ENCODE results near the gene TMEM60. TPM values are rescaled to one million over a fixed set of nuclear protein-coding genes. Genes with fewer than 3 reads are reported as not detected.

Gene TMEM60
- total RNA-seq, 4 donors from 2014 or later: 8.9 to 11.3 (median 11.1) TPM; not detected in 1

DNA sequence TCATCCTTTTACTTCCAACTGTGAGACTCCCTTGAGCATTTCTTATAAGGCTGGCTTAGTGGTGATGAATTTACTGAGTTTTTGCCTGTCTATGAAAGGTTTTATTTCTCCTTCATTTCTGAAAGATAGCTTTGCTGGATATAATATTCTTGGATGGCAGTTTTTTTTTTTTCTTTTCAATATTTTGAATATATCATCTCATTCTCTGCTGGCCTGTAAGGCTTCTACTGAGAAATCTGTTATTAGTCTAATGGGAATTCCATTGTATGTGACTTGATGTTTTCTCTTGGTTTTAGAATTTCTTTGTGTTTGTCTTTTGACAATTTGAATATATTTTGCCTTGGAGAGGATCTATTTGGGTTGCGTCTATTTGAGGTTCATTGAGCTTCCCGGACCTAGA, 22.7 kb upstream of the TMEM60 start:
- H3K27ac ChIP-seq: no peak overlapping the region
- H3K9me3 ChIP-seq: peaks cover 0 to 28% (median 9%) of the 10 kb centered on the region in 4 donors
- H3K4me3 ChIP-seq: no peak overlapping the region
- TF ChIP-seq, protein P1, sequence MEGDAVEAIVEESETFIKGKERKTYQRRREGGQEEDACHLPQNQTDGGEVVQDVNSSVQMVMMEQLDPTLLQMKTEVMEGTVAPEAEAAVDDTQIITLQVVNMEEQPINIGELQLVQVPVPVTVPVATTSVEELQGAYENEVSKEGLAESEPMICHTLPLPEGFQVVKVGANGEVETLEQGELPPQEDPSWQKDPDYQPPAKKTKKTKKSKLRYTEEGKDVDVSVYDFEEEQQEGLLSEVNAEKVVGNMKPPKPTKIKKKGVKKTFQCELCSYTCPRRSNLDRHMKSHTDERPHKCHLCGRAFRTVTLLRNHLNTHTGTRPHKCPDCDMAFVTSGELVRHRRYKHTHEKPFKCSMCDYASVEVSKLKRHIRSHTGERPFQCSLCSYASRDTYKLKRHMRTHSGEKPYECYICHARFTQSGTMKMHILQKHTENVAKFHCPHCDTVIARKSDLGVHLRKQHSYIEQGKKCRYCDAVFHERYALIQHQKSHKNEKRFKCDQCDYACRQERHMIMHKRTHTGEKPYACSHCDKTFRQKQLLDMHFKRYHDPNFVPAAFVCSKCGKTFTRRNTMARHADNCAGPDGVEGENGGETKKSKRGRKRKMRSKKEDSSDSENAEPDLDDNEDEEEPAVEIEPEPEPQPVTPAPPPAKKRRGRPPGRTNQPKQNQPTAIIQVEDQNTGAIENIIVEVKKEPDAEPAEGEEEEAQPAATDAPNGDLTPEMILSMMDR (IDR thresholded peaks at IDR 0.05): no peak
- no peak for TF ChIP-seq POLR2A (IDR thresholded peaks at IDR 0.05)
- no peaks in the 10 kb centered on the region for H3K4me1 ChIP-seq
- DNase-seq: no peak
- peaks cover 0 to 5% (median 0%) of the 10 kb centered on the region in 3 donors for H3K36me3 ChIP-seq
- no peaks in the 10 kb centered on the region for H3K27me3 ChIP-seq

DNA sequence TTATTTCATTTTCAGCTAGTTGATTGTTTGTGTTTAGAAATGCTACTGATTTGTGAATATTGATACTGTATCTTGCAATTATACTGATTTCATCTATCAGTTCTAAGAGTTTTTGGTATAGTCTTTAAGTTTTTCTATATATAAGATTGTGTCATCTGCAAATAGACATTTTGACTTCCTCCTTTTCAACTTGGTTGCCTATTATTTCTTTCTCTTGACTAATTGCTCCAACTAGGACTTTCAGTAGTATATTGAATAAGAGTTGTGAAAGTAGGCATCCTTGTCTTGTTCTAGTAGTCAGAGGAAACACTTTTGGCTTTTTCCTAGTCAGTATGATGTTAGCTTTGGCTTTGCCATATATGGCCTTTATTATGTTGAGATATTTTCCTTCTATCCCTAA, 20.8 kb upstream of the TMEM60 start:
- no peak overlapping the region for H3K27ac ChIP-seq
- H3K4me3 ChIP-seq: no peak overlapping the region
- TF ChIP-seq POLR2A (IDR thresholded peaks at IDR 0.05): no peak
- TF ChIP-seq, protein P1 (IDR thresholded peaks at IDR 0.05): no peak
- H3K9me3 ChIP-seq: peaks cover 0 to 28% (median 9%) of the 10 kb centered on the region in 4 donors
- no peaks in the 10 kb centered on the region for H3K4me1 ChIP-seq
- H3K27me3 ChIP-seq: no peaks in the 10 kb centered on the region
- no peak for DNase-seq
- peaks cover 0 to 5% (median 0%) of the 10 kb centered on the region in 3 donors for H3K36me3 ChIP-seq

DNA sequence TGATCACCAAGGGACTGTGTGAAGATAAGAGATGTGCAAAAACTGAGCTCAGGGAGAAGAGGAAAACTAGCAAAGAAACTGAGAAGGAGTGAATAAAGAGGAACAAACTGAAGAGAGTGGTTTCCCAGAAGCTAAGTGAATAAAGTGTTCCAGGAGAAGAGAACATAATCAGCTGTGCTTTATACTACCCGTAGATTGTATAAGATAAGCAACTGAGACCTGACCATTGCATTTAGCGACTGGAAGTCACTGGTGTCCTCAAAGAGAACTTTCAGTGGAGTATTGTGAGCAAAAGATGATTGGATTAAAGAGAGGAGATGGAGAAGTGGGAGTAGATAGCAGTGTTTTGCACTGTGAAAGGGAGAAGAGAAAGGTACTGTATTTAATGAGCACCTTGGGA, 14.9 kb upstream of the TMEM60 start:
- Histone ChIP-seq H3K4me1 (no peaks in the 10 kb centered on the region), H3K27ac (no peak overlapping the region), H3K4me3 (no peak overlapping the region), H3K36me3 (peaks cover 0 to 5% (median 0%) of the 10 kb centered on the region in 3 donors), H3K27me3 (no peaks in the 10 kb centered on the region), H3K9me3 (peaks cover 0 to 7% (median 0%) of the 10 kb centered on the region in 4 donors)
- TF ChIP-seq POLR2A (IDR thresholded peaks at IDR 0.05): no peak
- TF ChIP-seq, protein P1 (IDR thresholded peaks at IDR 0.05): no peak
- no peak for DNase-seq

DNA sequence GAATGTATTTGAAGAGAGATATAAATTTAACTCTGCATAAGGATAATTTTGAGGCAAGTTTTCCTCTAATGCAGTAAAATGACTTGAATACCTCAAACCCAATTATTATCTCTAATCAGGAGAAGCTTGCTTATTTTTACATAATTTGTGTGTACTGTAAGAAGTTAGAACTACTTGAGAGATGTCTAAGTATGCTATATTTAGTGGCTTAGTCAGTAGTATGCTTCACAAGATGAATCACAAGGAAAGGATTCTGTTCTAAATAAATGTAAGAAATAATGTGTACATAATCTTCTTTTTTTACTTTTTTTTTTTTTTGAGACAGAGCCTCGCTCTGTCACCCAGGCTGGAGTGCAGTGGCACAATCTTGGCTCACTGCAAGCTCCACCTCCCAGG, 14.1 kb upstream of the TMEM60 start:
- Histone ChIP-seq H3K27me3 (no peaks in the 10 kb centered on the region), H3K4me3 (no peak overlapping the region), H3K27ac (no peak overlapping the region), H3K4me1 (no peaks in the 10 kb centered on the region), H3K36me3 (peaks cover 0 to 3% (median 0%) of the 10 kb centered on the region in 3 donors), H3K9me3 (peaks cover 0 to 5% (median 0%) of the 10 kb centered on the region in 4 donors)
- TF ChIP-seq, protein P1 (IDR thresholded peaks at IDR 0.05): no peak
- TF ChIP-seq POLR2A (IDR thresholded peaks at IDR 0.05): no peak
- no peak for DNase-seq

DNA sequence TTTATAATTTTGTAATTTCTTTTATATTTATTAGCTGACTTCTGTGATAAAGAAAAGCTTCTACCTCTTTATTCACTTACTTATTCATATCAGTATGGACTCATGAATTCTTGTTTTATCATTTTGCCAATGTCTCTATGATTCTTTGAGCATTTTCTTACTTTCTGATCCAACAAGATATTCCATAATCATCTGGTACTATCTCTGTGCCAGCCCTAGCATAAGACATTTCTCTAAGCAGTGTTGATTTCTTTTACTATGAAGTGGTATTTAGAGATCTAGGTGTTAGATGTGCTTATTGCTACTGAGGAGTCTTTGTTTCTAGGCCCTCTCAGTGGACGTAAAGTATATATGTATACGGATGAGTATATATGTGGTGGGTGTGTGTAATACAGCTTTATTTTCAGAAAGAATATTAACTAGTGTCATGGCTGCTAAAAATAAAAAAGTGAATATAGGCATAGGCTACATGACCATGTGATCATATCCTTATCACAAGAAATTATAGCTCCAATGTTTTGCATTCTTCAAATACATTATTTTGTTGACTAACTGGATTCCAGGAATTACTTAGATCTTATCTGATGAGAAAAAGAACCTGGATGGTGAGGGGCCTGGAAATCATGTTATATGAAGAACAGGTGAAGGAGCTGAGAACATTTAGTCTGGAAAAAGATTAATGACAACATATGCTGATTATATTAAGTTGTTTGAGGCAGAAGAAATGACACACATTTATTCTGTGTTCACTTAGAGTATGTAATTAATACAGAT, 13.5 kb upstream of the TMEM60 start:
- Histone ChIP-seq H3K27ac (no peak overlapping the region), H3K4me3 (no peak overlapping the region), H3K4me1 (no peaks in the 10 kb centered on the region), H3K27me3 (no peaks in the 10 kb centered on the region), H3K9me3 (peaks cover 0 to 10% (median 0%) of the 10 kb centered on the region in 4 donors), H3K36me3 (no peaks in the 10 kb centered on the region)
- DNase-seq: no peak
- no peak for TF ChIP-seq POLR2A (IDR thresholded peaks at IDR 0.05)
- TF ChIP-seq, protein P1 (IDR thresholded peaks at IDR 0.05): no peak
